ENCODE data around the gene ZC3H18.
"Not testable (repeated sequence)": the region's sequence is repeated elsewhere in the genome, so short reads cannot be mapped to it uniquely, and the experiment has no call there.

GRCh38 chr16:88609426-88609825, 39.2 kb downstream of the ZC3H18 start:
- not testable (repeated sequence) for TF ChIP-seq CTCF (conservative IDR thresholded peaks at IDR 0.05); ZFX (IDR thresholded peaks at IDR 0.05)
